Stomach (tissue), 9 donors: ENCODE results near the gene FSTL4. TPM values are rescaled to one million over a fixed set of nuclear protein-coding genes. Genes with fewer than 3 reads are reported as not detected.

Source experiments
- DNase-seq, 2 donors: peaks; one replicate each; pipeline versions ENCODE4 v3.0.0 to v3.0.0-alpha.2; 2013 to 2019
- H3K27ac ChIP-seq, 5 donors: fragments of 200-600 bp in 4 of 5; sonication (generic) in 4 of 5; one replicate each; pipeline ENCODE4 v1.5.1; 2013 to 2019; ENCODE audit warnings: mild to moderate bottlenecking in 1 of 5, moderate library complexity in 1 of 5
- H3K27me3 ChIP-seq, 3 donors: fragments of 200-600 bp; sonication (generic); one replicate each; pipeline ENCODE4 v1.5.1; 2017 to 2019; ENCODE audit warnings: mixed run types in 1 of 3
- H3K36me3 ChIP-seq, 4 donors: fragments of 200-600 bp; sonication (generic); 1 replicate in 3 of 4; 2 replicates in 1 of 4; pipeline ENCODE4 v1.5.1; 2016 to 2019
- H3K4me1 ChIP-seq, 4 donors: fragments of 200-600 bp; sonication (generic); one replicate each; pipeline ENCODE4 v1.5.1; 2016 to 2019
- H3K4me3 ChIP-seq, 4 donors: fragments of 200-600 bp; sonication (generic) in 3 of 4; one replicate each; pipeline ENCODE4 v1.5.1; 2016 to 2019; ENCODE audit warnings: mild to moderate bottlenecking in 1 of 4
- H3K9me3 ChIP-seq, 4 donors: fragments of 200-600 bp; sonication (generic); one replicate each; pipeline ENCODE4 v1.5.1; 2016 to 2019
- EP300 ChIP-seq: sonication (generic); formaldehyde crosslinking; IDR thresholded peaks from one replicate; pipeline ENCODE4 v1.6.1; 2017; ENCODE audit warnings: antibody characterized with exemption
- POLR2A ChIP-seq, 4 donors: fragments of 450-650 bp; IDR thresholded peaks; one replicate each; pipeline ENCODE4 v1.6.1; 2016; ENCODE audit warnings: antibody characterized with exemption in 4 of 4, control low read depth in 2 of 4, mild to moderate bottlenecking in 1 of 4, moderate library complexity in 1 of 4
- POLR2AphosphoS5 ChIP-seq, 3 donors: sonication (generic); formaldehyde crosslinking; IDR thresholded peaks; one replicate each; pipeline ENCODE4 v1.6.1; 2016; ENCODE audit warnings: antibody characterized with exemption in 3 of 3
- WGBS, 5 donors: extraction: QIAGEN DNeasy Blood & Tissue Kit in 3 of 5; methylation state at CpG; one replicate each; pipeline versions ENCODE4 v1.1.5 to v1.1.7; 2013 to 2018; 5-methylcytosine and 5-hydroxymethylcytosine counted together
- intact Hi-C: fragments of 100-400 bp; cut with DNase I; formaldehyde crosslinking; loops from one replicate; pipeline ENCODE4 v1.15.1; 2023; ENCODE audit warnings: low total_unique reads
- polyA plus RNA-seq, 3 donors: library from polyadenylated mRNA; stranded (reverse); fragments of 200-250 nt; gene quantifications; one replicate each; pipeline ENCODE4 v1.2.3, GENCODE V29; 2013
- total RNA-seq, 5 donors: library from RNA; depleted of rRNA; stranded (reverse); fragments of >200 nt; gene quantifications; one replicate each; pipeline versions ENCODE4 v1.1.0 to v1.2.3, GENCODE V29; 2014 to 2016
- TF ChIP-seq, protein P1 (sequence below), 7 experiments: fragments of 450-650 bp in 4 of 7; fragments of 200-600 bp in 3 of 7; sonication (generic) in 3 of 7; IDR thresholded peaks; one replicate each; pipeline ENCODE4 v1.5.1; 2016 to 2019; ENCODE audit warnings: antibody characterized with exemption in 7 of 7, control low read depth in 2 of 7, mild to moderate bottlenecking in 1 of 7
- donor health status: healthy with polysubstance abuse.
- donor health status: Bipolar disorder and iron deficiency.
- donor health status: healthy.

Gene FSTL4
- total and polyA plus RNA-seq, 8 donors, result 0.37 to 0.55 TPM; not detected in 6

DNA sequence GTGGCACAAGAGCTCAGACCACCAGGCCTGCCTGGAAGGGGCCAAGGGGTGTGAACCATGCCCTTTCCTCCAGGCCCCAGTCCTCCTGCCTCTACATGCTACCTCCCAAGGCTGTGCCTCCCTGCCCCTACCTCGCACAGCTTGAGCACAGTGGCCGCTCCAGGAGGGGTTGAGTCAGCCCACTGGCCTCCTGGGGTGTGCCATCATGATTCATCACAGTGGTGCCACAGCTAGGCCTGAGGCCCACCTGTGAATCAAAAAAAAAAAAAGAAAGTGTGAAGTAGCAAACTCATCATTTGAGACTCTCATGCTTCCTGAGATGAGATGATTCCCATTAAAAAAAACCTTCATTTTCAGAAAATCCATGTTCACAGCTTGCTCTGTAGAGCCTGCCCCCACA, 320.0 kb downstream of the FSTL4 start:
- H3K4me1 ChIP-seq, result peaks cover 0 to 6% (median 0%) of the 10 kb centered on the region in 4 donors
- no peak for TF ChIP-seq POLR2AphosphoS5 (IDR thresholded peaks at IDR 0.05)
- no peak for TF ChIP-seq EP300
- no peak for TF ChIP-seq POLR2A (IDR thresholded peaks at IDR 0.05)
- TF ChIP-seq, protein P1, sequence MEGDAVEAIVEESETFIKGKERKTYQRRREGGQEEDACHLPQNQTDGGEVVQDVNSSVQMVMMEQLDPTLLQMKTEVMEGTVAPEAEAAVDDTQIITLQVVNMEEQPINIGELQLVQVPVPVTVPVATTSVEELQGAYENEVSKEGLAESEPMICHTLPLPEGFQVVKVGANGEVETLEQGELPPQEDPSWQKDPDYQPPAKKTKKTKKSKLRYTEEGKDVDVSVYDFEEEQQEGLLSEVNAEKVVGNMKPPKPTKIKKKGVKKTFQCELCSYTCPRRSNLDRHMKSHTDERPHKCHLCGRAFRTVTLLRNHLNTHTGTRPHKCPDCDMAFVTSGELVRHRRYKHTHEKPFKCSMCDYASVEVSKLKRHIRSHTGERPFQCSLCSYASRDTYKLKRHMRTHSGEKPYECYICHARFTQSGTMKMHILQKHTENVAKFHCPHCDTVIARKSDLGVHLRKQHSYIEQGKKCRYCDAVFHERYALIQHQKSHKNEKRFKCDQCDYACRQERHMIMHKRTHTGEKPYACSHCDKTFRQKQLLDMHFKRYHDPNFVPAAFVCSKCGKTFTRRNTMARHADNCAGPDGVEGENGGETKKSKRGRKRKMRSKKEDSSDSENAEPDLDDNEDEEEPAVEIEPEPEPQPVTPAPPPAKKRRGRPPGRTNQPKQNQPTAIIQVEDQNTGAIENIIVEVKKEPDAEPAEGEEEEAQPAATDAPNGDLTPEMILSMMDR (IDR thresholded peaks at IDR 0.05), result no peak
- intact Hi-C loops, result no loop called here
- no peaks in the 10 kb centered on the region for H3K36me3 ChIP-seq
- H3K27me3 ChIP-seq, result peaks cover 0 to 16% (median 0%) of the 10 kb centered on the region in 3 donors
- H3K9me3 ChIP-seq, result no peaks in the 10 kb centered on the region
- 70 to 94% (median 83%) methylated on average over 2 of the region's 2 CpGs for WGBS, 5 donors
- H3K4me3 ChIP-seq, result no peak overlapping the region
- H3K27ac ChIP-seq, result no peak overlapping the region
- no peak for DNase-seq

DNA sequence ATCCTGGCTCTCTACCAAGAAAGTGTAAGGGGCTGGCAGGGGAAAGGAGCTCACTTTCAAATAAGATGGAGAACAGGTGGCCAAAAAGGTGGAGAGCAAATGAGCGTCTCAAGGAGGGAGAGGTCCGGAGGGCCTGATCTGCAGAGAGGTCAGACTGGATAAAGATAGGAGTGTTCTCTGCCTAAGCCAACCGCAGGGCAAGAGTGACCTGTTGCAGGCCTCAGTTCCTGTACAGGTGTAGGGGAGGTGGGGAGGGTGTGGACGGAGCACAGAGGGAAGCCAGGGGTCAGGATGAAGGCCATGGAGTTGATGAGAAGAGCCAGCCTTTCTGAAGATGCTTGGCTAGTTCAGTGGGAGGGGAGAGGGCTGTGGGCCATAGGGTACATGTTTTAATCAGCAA, 320.8 kb downstream of the FSTL4 start:
- Histone ChIP-seq H3K4me1 (peaks cover 0 to 6% (median 0%) of the 10 kb centered on the region in 4 donors), H3K27me3 (peaks cover 0 to 15% (median 0%) of the 10 kb centered on the region in 3 donors), H3K4me3 (no peak overlapping the region), H3K36me3 (no peaks in the 10 kb centered on the region), H3K9me3 (no peaks in the 10 kb centered on the region), H3K27ac (no peak overlapping the region)
- TF ChIP-seq, protein P1 (IDR thresholded peaks at IDR 0.05), result no peak
- TF ChIP-seq POLR2AphosphoS5 (IDR thresholded peaks at IDR 0.05) (no peak), EP300 (no peak), POLR2A (IDR thresholded peaks at IDR 0.05) (no peak)
- intact Hi-C loops, result no loop called here
- WGBS, 5 donors, result 71 to 91% (median 81%) methylated on average over 4 of the region's 4 CpGs
- no peak for DNase-seq

DNA sequence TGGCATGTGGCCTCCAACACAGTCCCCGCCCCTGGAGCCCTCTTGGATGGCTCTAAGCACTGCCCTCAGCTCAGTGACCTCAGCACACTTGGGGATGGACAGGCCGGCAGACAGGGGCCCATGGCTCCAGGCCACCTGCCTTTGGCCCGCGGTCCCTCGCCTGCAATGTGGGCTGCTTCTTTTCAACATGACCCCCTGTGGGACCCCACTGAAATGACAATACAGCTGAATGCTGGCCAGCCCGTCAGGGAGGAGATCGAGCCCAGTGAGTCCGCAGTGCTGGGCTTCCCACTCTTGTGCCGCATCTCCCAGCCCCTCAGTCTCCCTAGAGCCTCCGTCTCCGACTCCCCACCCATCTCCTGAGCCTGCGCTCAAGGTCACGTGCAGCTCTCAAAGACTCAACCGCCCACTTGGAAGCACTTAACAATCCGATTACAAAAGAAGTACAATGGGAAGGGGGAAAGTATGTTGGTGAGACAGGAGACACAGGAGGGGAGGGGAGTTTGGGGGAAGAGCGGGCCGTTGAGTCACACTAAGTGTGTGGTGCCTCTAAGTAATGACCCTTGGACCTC, 321.6 kb downstream of the FSTL4 start:
- DNase-seq, result no peak
- no peak overlapping the region for H3K4me3 ChIP-seq
- H3K27me3 ChIP-seq, result peaks cover 0 to 8% (median 0%) of the 10 kb centered on the region in 3 donors
- no peak overlapping the region for H3K27ac ChIP-seq
- peaks cover 0 to 6% (median 0%) of the 10 kb centered on the region in 4 donors for H3K4me1 ChIP-seq
- no peaks in the 10 kb centered on the region for H3K36me3 ChIP-seq
- intact Hi-C loops, result no loop called here
- WGBS, 5 donors, result 82 to 87% (median 86%) methylated on average over 17 of the region's 17 CpGs
- no peak for TF ChIP-seq POLR2A (IDR thresholded peaks at IDR 0.05)
- TF ChIP-seq, protein P1 (IDR thresholded peaks at IDR 0.05), result no peak
- TF ChIP-seq EP300, result no peak
- no peak for TF ChIP-seq POLR2AphosphoS5 (IDR thresholded peaks at IDR 0.05)
- no peaks in the 10 kb centered on the region for H3K9me3 ChIP-seq

DNA sequence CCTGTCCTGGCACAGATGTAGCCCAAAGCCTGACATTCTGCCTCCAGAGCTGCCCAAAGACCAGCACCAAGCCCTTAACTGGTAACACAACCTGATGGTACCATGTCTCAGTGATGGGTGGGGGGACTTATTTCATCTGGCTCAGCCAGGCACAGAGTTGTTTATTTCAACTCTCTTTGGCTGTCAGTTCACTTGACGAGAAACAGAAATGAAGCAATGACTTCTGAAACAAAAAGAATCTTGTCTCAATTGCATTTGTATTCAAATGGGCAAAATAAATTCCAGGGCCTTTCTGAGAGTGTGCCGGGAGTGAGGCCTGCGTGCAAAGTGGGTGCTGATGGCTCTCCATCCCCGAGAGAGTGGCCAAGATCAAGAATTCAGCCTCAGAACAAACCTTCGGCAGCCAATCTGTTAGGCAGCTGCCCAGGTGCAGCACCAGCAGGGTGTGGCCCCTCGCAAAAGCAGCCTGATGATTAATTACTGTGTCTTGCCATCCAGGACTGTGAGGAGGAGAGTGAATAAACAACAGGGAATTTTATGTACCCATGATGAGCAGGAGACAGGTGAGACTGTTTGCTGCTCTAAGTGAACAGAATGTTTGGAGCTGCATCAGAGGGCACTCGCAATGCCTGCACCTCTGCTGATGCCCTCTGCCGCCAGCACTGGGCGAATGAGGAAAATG, 322.5 kb downstream of the FSTL4 start:
- Histone ChIP-seq H3K9me3 (no peaks in the 10 kb centered on the region), H3K4me3 (no peak overlapping the region), H3K27me3 (no peaks in the 10 kb centered on the region), H3K27ac (no peak overlapping the region), H3K4me1 (peaks cover 0 to 6% (median 2%) of the 10 kb centered on the region in 4 donors), H3K36me3 (no peaks in the 10 kb centered on the region)
- intact Hi-C loops, result loop anchor here (5.0 kb wide), 1 partner anchor 178 kb away; no protein-coding TSS in a partner anchor
- TF ChIP-seq POLR2A (IDR thresholded peaks at IDR 0.05), result no peak
- TF ChIP-seq, protein P1 (IDR thresholded peaks at IDR 0.05), result no peak
- TF ChIP-seq POLR2AphosphoS5 (IDR thresholded peaks at IDR 0.05), result no peak
- TF ChIP-seq EP300, result no peak
- 49 to 77% (median 68%) methylated on average over 9 of the region's 9 CpGs for WGBS, 5 donors
- DNase-seq, result no peak
